H1 (cell line): Measurements from ENCODE around the gene SLC12A4. TPM values are rescaled to one million over a fixed set of nuclear protein-coding genes. Genes with fewer than 3 reads are reported as not detected.

ENCODE experiments used
- CTCF ChIA-PET: fragments of 300-600 bp; sonication (Branson Sonifier 250); formaldehyde crosslinking; loops from one replicate; lab custom pipeline; 2021; ENCODE audit not compliant: partially characterized antibody; lab: Charles Lee
- POLR2A ChIA-PET: fragments of 300-600 bp; sonication (Branson Sonifier 250); formaldehyde crosslinking; loops from one replicate; lab custom pipeline; 2021; ENCODE audit warnings: inconsistent platforms; ENCODE audit not compliant: partially characterized antibody; lab: Charles Lee
- DNase-seq, 2 experiments: peaks; one replicate each; pipeline versions ENCODE4 v3.0.0 to v3.0.0-alpha.2; 2010 to 2022; ENCODE audit warnings: low spot score in 2 of 2, low read depth in 1 of 2, mixed read lengths in 1 of 2
- FAIRE-seq: peaks from 2 replicates; lab custom pipeline; 2011; peaks lifted over from hg19 to GRCh38; lab: Jason Lieb, UNC
- H2AFZ ChIP-seq: 2 replicates; pipeline ENCODE4 v1.8.1; 2012; ENCODE audit warnings: low read length, inconsistent platforms
- H2AK5ac ChIP-seq: 2 replicates; pipeline ENCODE4 v1.6.1; 2013; ENCODE audit warnings: low read depth, low read length
- H2BK120ac ChIP-seq: replicated peaks from 2 replicates; pipeline ENCODE3; 2013; ENCODE audit warnings: low read depth, low read length, inconsistent platforms
- H2BK12ac ChIP-seq: 2 replicates; pipeline ENCODE4 v1.6.1; 2013; ENCODE audit warnings: low read depth, low read length
- H2BK15ac ChIP-seq: 2 replicates; pipeline ENCODE4 v1.6.1; 2013; ENCODE audit warnings: low read length
- H2BK20ac ChIP-seq: 2 replicates; pipeline ENCODE4 v1.6.1; 2013; ENCODE audit warnings: low read length
- H2BK5ac ChIP-seq: 2 replicates; pipeline ENCODE4 v1.6.1; 2013; ENCODE audit warnings: low read depth, low read length
- H3K14ac ChIP-seq: 2 replicates; pipeline ENCODE4 v1.6.1; 2013; ENCODE audit warnings: inconsistent platforms; ENCODE audit not compliant: insufficient read length
- H3K18ac ChIP-seq: 2 replicates; pipeline ENCODE4 v1.6.1; 2013; ENCODE audit warnings: low read length; ENCODE audit errors: extremely low read depth
- H3K23ac ChIP-seq: 2 replicates; pipeline ENCODE4 v1.6.1; 2013; ENCODE audit warnings: inconsistent platforms; ENCODE audit not compliant: insufficient read length
- H3K23me2 ChIP-seq: 2 replicates; pipeline ENCODE4 v1.6.1; 2013; ENCODE audit warnings: low read depth, low read length
- H3K27ac ChIP-seq: 2 replicates; pipeline ENCODE4 v1.6.1; 2011; ENCODE audit warnings: low read depth, low read length, inconsistent platforms
- H3K27me3 ChIP-seq, 4 experiments: replicated peaks in 1 of 4; 1 replicate in 1 of 4; 2 replicates in 3 of 4; pipeline versions ENCODE4 v1.6.1 to v1.8.1; 2011 to 2013; ENCODE audit warnings: low read length in 3 of 4, mild to moderate bottlenecking in 3 of 4, inconsistent platforms in 2 of 4, mixed read lengths in 2 of 4, moderate library complexity in 1 of 4; ENCODE audit not compliant: control insufficient read depth in 3 of 4, insufficient read depth in 3 of 4; ENCODE audit errors: extremely low read depth in 1 of 4
- H3K36me3 ChIP-seq, 4 experiments: 2 replicates each; pipeline versions ENCODE4 v1.6.1 to v1.8.1; 2011 to 2013; ENCODE audit warnings: mild to moderate bottlenecking in 4 of 4, low read length in 3 of 4, moderate library complexity in 2 of 4, control low read depth in 1 of 4, inconsistent platforms in 1 of 4; ENCODE audit not compliant: insufficient read depth in 4 of 4, control insufficient read depth in 2 of 4
- H3K4ac ChIP-seq: replicated peaks from 2 replicates; pipeline ENCODE3; 2013; ENCODE audit warnings: low read length, low read depth, mixed read lengths, inconsistent platforms; ENCODE audit not compliant: insufficient read length
- H3K4me1 ChIP-seq, 4 experiments: replicated peaks in 1 of 4; 1 replicate in 1 of 4; 2 replicates in 3 of 4; pipeline versions ENCODE4 v1.6.1 to v1.8.1; 2011 to 2013; ENCODE audit warnings: low read length in 3 of 4, inconsistent platforms in 2 of 4, mixed read lengths in 1 of 4; ENCODE audit not compliant: insufficient read depth in 4 of 4, control insufficient read depth in 3 of 4
- H3K4me2 ChIP-seq, 2 experiments: 2 replicates each; pipeline versions ENCODE4 v1.6.1 to v1.8.1; 2011 to 2013; ENCODE audit warnings: low read depth in 2 of 2, low read length in 2 of 2, control low read depth in 1 of 2, inconsistent platforms in 1 of 2, mild to moderate bottlenecking in 1 of 2; ENCODE audit not compliant: insufficient read depth in 1 of 2
- H3K4me3 ChIP-seq, 4 experiments: fragments of 200-600, 300-600 bp in 1 of 4; sonication (generic), shearing (Covaris generic), sonication (Bioruptor Twin) in 1 of 4; 2 replicates each; pipeline versions ENCODE4 v1.5.1 to v1.8.1; 2011 to 2016; ENCODE audit warnings: low read length in 4 of 4, low read depth in 3 of 4, control low read depth in 2 of 4, inconsistent platforms in 2 of 4, mild to moderate bottlenecking in 2 of 4, mixed read lengths in 1 of 4, moderate library complexity in 1 of 4; ENCODE audit not compliant: insufficient read depth in 2 of 4; ENCODE audit errors: extremely low read depth in 1 of 4
- H3K56ac ChIP-seq: replicated peaks from 2 replicates; pipeline ENCODE3; 2013; ENCODE audit warnings: low read depth, mild to moderate bottlenecking, mixed read lengths, low read length, inconsistent platforms; ENCODE audit not compliant: insufficient read length
- H3K79me1 ChIP-seq: 2 replicates; pipeline ENCODE4 v1.6.1; 2013; ENCODE audit warnings: low read depth, low read length, control low read depth
- H3K79me2 ChIP-seq, 2 experiments: 2 replicates each; pipeline versions ENCODE4 v1.6.1 to v1.8.1; 2012 to 2013; ENCODE audit warnings: low read length in 2 of 2, mild to moderate bottlenecking in 2 of 2, inconsistent platforms in 1 of 2; ENCODE audit not compliant: insufficient read depth in 2 of 2, control insufficient read depth in 1 of 2
- H3K9ac ChIP-seq, 4 experiments: replicated peaks in 1 of 4; 1 replicate in 1 of 4; 2 replicates in 3 of 4; pipeline versions ENCODE4 v1.6.1 to v1.8.1; 2011 to 2013; ENCODE audit warnings: low read depth in 3 of 4, low read length in 3 of 4, control low read depth in 2 of 4, mild to moderate bottlenecking in 2 of 4, moderate library complexity in 2 of 4, inconsistent platforms in 1 of 4; ENCODE audit errors: extremely low read depth in 1 of 4
- H3K9me3 ChIP-seq, 2 experiments: 2 replicates each; pipeline versions ENCODE4 v1.6.1 to v1.8.1; 2012 to 2013; ENCODE audit warnings: mild to moderate bottlenecking in 2 of 2, moderate library complexity in 2 of 2, control low read depth in 1 of 2, inconsistent platforms in 1 of 2, low read depth in 1 of 2, low read length in 1 of 2, mixed read lengths in 1 of 2; ENCODE audit not compliant: insufficient read depth in 2 of 2
- H4K20me1 ChIP-seq, 2 experiments: replicated peaks in 1 of 2; 2 replicates each; pipeline versions ENCODE3 to v1.8.1; 2011 to 2013; ENCODE audit warnings: inconsistent platforms in 2 of 2, low read length in 2 of 2, mild to moderate bottlenecking in 1 of 2; ENCODE audit not compliant: insufficient read depth in 2 of 2, control insufficient read depth in 1 of 2
- H4K5ac ChIP-seq: 2 replicates; pipeline ENCODE4 v1.6.1; 2013; ENCODE audit warnings: low read length, low read depth, mixed read lengths, inconsistent platforms; ENCODE audit not compliant: insufficient read length
- H4K8ac ChIP-seq: 2 replicates; pipeline ENCODE4 v1.8.0; 2013; ENCODE audit warnings: mild to moderate bottlenecking, moderate library complexity, low read length, inconsistent platforms; ENCODE audit not compliant: insufficient read depth; ENCODE audit errors: extremely low read depth
- H4K91ac ChIP-seq: replicated peaks from 2 replicates; pipeline ENCODE3; 2013; ENCODE audit warnings: low read length, mixed read lengths, inconsistent platforms; ENCODE audit not compliant: insufficient read length
- BACH1 ChIP-seq: IDR thresholded peaks from 2 replicates; pipeline ENCODE4 v1.6.1; 2012; ENCODE audit warnings: low read length, improper control_type of control experiment
- BCL11A ChIP-seq, 2 experiments: IDR thresholded peaks; one replicate each; pipeline ENCODE4 v1.6.1; 2011; ENCODE audit warnings: low read depth in 2 of 2, low read length in 2 of 2, mild to moderate bottlenecking in 2 of 2
- CEBPB ChIP-seq: IDR thresholded peaks from 2 replicates; pipeline ENCODE4 v1.6.1; 2012; ENCODE audit warnings: low read depth, low read length
- CHD1 ChIP-seq: IDR thresholded peaks from 2 replicates; pipeline ENCODE4 v1.6.1; 2012; ENCODE audit warnings: low read depth, low read length, improper control_type of control experiment
- CTBP2 ChIP-seq: IDR thresholded peaks from 2 replicates; pipeline ENCODE4 v1.7.0; 2011; ENCODE audit warnings: borderline replicate concordance, mild to moderate bottlenecking, moderate library complexity, mixed read lengths, low read length; ENCODE audit not compliant: insufficient read depth, insufficient read length
- EZH2 ChIP-seq: fragments of 200-600 bp; sonication (generic); IDR thresholded peaks from 2 replicates; pipeline ENCODE4 v1.7.1; 2012; ENCODE audit warnings: low read depth, mild to moderate bottlenecking, moderate library complexity, low read length, inconsistent platforms; ENCODE audit not compliant: severe bottlenecking
- FOSL1 ChIP-seq: IDR thresholded peaks from 2 replicates; pipeline ENCODE4 v1.6.1; 2011; ENCODE audit warnings: mild to moderate bottlenecking, low read depth, low read length, moderate library complexity; ENCODE audit not compliant: insufficient read depth
- GTF2F1 ChIP-seq: IDR thresholded peaks from 2 replicates; pipeline ENCODE4 v1.6.1; 2012; ENCODE audit warnings: low read depth, low read length, improper control_type of control experiment, borderline replicate concordance
- NRF1 ChIP-seq: IDR thresholded peaks from 2 replicates; pipeline ENCODE4 v1.6.1; 2011; ENCODE audit warnings: mild to moderate bottlenecking, low read depth, low read length, improper control_type of control experiment
- RNF2 ChIP-seq: fragments of 200-900, 300-1000 bp; sonication (generic); IDR thresholded peaks from 2 replicates; pipeline ENCODE4 v1.7.1; 2016; ENCODE audit warnings: borderline replicate concordance, low read depth, mild to moderate bottlenecking, antibody characterized with exemption, low read length; ENCODE audit not compliant: poor library complexity, severe bottlenecking; ENCODE audit errors: missing control alignments
- RXRA ChIP-seq: IDR thresholded peaks from 2 replicates; pipeline ENCODE4 v1.6.1; 2011; ENCODE audit warnings: low read depth, mild to moderate bottlenecking, low read length, moderate library complexity; ENCODE audit not compliant: insufficient read depth
- SP1 ChIP-seq: IDR thresholded peaks from 2 replicates; pipeline ENCODE4 v1.6.1; 2011; ENCODE audit warnings: low read depth, low read length
- WGBS, 2 experiments: shearing (Covaris generic) in 1 of 2; methylation state at CpG; one replicate each; pipeline versions ENCODE4 v1.1.6 to v1.1.7; 2013 to 2015; ENCODE audit warnings: low lambda C conversion rate in 2 of 2, mixed read lengths in 2 of 2, inconsistent platforms in 1 of 2, low coverage in 1 of 2, missing lambda C conversion rate in 1 of 2; ENCODE audit not compliant: insufficient replicate concordance in 2 of 2, insufficient coverage in 1 of 2, insufficient read length in 1 of 2; ENCODE audit errors: extremely low coverage in 1 of 2, missing lambda C conversion rate in 1 of 2; 5-methylcytosine and 5-hydroxymethylcytosine counted together
- polyA plus RNA-seq, 7 experiments: library from polyadenylated mRNA; depleted of rRNA in 3 of 7; stranded (reverse) in 5 of 7; unstranded in 2 of 7; fragments of >200 nt in 5 of 7; fragments of 200-250 nt in 2 of 7; gene quantifications; 1 replicate in 5 of 7; 2 replicates in 1 of 7; 4 replicates in 1 of 7; pipeline versions ENCODE4 v1.2.1 to v1.2.3, GENCODE V29; 2011 to 2013; ENCODE audit warnings: missing spikeins in 2 of 7, mixed read lengths in 2 of 7
- total RNA-seq: library from RNA; stranded (reverse); fragmentation: NEBNext Ultra II Directional; extraction: Animal tissue kit (Norgen Biotek cat#: 25700); gene quantifications from 2 replicates; pipeline ENCODE4 v1.2.1, GENCODE V29; 2021

SLC12A4 gene
- total and polyA plus RNA-seq, 2 of the 8 experiments (the other 6 are each of a cell fraction or from before 2014, with no cell fraction given): 41.3 to 49.3 TPM

DNA sequence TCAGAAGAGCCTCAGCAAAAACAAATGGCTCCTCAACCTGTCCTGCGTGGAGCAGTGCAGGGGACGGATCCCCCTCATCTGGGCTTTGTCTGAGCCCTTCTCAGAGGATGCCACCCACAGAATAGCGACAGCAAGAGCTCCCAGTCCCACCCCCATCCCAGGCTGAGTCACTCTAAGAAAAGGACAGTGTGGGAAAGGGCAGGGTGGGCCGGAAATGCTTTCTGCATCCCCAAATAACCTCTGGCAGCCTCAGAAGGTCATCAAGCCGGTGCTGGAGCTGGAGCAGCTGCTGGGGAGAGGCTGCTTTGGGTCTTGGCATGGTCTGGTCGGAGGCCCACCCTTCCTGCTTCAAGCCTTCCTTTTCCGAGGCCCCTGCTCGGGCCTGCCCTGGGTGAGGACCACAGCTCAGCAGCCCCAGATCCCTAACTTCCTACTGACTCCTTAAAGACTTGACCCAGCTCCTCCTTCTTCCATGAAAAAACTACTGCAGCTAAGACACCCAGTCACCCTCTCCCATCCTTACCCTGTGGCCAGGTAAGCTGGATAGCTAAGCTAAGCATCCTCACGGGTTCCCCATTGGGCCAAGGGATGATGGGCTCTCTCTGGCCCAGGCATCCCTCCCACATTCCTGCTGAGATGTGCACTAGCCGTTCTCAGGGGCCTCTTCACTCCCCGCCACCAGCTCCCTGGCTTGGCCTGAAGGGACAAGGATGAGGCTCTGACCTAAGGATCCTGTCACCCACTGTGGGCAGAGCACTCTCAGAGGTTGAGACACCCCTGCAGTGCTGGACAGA, 8.7 kb downstream of the SLC12A4 start:
- H2AK5ac ChIP-seq: no peak overlapping the region
- H3K79me2 ChIP-seq: no peaks in the 10 kb centered on the region
- peaks cover 6% of the 10 kb centered on the region; the same call in 1 of the 2 replicates for H3K79me1 ChIP-seq
- DNase-seq (no peak), FAIRE-seq (no peak)
- H3K9me3 ChIP-seq: no peaks in the 10 kb centered on the region
- H4K20me1 ChIP-seq: peaks cover 4 to 23% of the 10 kb centered on the region in 2 experiments
- no peak overlapping the region for H3K27ac ChIP-seq
- peaks cover 0 to 7% (median 3%) of the 10 kb centered on the region in 4 experiments; a peak in 3 of 7 replicates for H3K4me1 ChIP-seq
- H2AFZ ChIP-seq: no peak overlapping the region
- H4K91ac ChIP-seq: no peak overlapping the region
- H3K14ac ChIP-seq: no peak overlapping the region
- H4K8ac ChIP-seq: no peak overlapping the region
- CTCF ChIA-PET: interaction anchor here (1.0 to 10.9 kb wide), 5 partner anchors 15 to 105 kb away, joined by 3 to 90 read pairs (median 5); partner anchors contain the start of gene LCAT
- POLR2A ChIA-PET: interaction anchor here (0.6 to 1.8 kb wide), 8 partner anchors 10 to 1222 kb away, joined by 3 to 5 read pairs (median 3); partner anchors contain the start of genes DDX28, DUS2 and LCAT
- H2BK12ac ChIP-seq: no peak overlapping the region
- no peaks in the 10 kb centered on the region for H3K23me2 ChIP-seq
- no peak overlapping the region for H3K4me2 ChIP-seq
- no peak overlapping the region; the same call in 1 of the 2 replicates for H2BK5ac ChIP-seq
- no peak overlapping the region for H3K4me3 ChIP-seq
- no peak overlapping the region for H4K5ac ChIP-seq
- H3K27me3 ChIP-seq: no peaks in the 10 kb centered on the region
- H3K18ac ChIP-seq: no peak overlapping the region
- H2BK15ac ChIP-seq: no peak overlapping the region
- H2BK20ac ChIP-seq: no peak overlapping the region
- no peak overlapping the region for H3K4ac ChIP-seq
- H3K36me3 ChIP-seq: peaks cover 4 to 28% (median 25%) of the 10 kb centered on the region in 4 experiments; a peak in 6 of 8 replicates
- no peak overlapping the region for H3K9ac ChIP-seq
- no peak overlapping the region for H3K23ac ChIP-seq
- 95% methylated on average over 11 of the region's 11 CpGs; no CpG with 5 or more reads in 1 of the 2 experiments for WGBS, 2 experiments
- no peak overlapping the region for H2BK120ac ChIP-seq
- no peak overlapping the region for H3K56ac ChIP-seq
- TF ChIP-seq EZH2: no peak
- no peak for TF ChIP-seq CHD1
- no peak for TF ChIP-seq NRF1
- TF ChIP-seq CEBPB: no peak
- no peak for TF ChIP-seq BCL11A (IDR thresholded peaks at IDR 0.05; ENCODE audit: low read depth in 2 of 2, low read length in 2 of 2)
- no peak for TF ChIP-seq RNF2
- TF ChIP-seq RXRA: no peak
- no peak for TF ChIP-seq CTBP2
- TF ChIP-seq GTF2F1: no peak
- no peak for TF ChIP-seq BACH1
- TF ChIP-seq FOSL1: no peak
- no peak for TF ChIP-seq SP1
